GM18499 (cell line): ENCODE measurements around the gene SH3YL1.

Experiments
- ATAC-seq: cut with Tn5 transposase; IDR thresholded peaks from one replicate; pipeline ENCODE4 v1.9.1; 2021; ENCODE audit warnings: moderate number of reproducible peaks; ENCODE audit not compliant: insufficient read depth, unreplicated experiment

SH3YL1 gene

GRCh38 chr2:228518-229278 lies 35.1 kb downstream of the SH3YL1 start:
- ATAC-seq = no peak

GRCh38 chr2:228115-228514 lies 35.7 kb downstream of the SH3YL1 start:
- no peak for ATAC-seq

GRCh38 chr2:223971-224760 lies 39.7 kb downstream of the SH3YL1 start:
- ATAC-seq = no peak

GRCh38 chr2:223451-223850 lies 40.4 kb downstream of the SH3YL1 start:
- no peak for ATAC-seq

GRCh38 chr2:216068-216467 lies 47.8 kb downstream of the SH3YL1 start:
- ATAC-seq = no peak

GRCh38 chr2:213932-214693 lies 49.7 kb downstream of the SH3YL1 start:
- ATAC-seq = no peak

GRCh38 chr2:211486-212184 lies 52.2 kb downstream of the SH3YL1 start:
- no peak for ATAC-seq

GRCh38 chr2:210660-211059 lies 53.2 kb downstream of the SH3YL1 start:
- ATAC-seq = no peak

- no peak for ATAC-seq
These were observed 54.4 kb downstream of the SH3YL1 start for GRCh38 chr2:209470-209869.

- ATAC-seq = no peak
These were observed 55.5 kb downstream of the SH3YL1 start for GRCh38 chr2:208335-208734.

GRCh38 chr2:203984-204383 lies 59.8 kb downstream of the SH3YL1 start:
- no peak for ATAC-seq

GRCh38 chr2:203401-203800 lies 60.4 kb downstream of the SH3YL1 start:
- no peak for ATAC-seq

- ATAC-seq = no peak
These were observed 60.9 kb downstream of the SH3YL1 start for GRCh38 chr2:202945-203344.

GRCh38 chr2:201648-202433 lies 62.0 kb downstream of the SH3YL1 start:
- no peak for ATAC-seq

GRCh38 chr2:199041-199966 lies 64.5 kb downstream of the SH3YL1 start:
- ATAC-seq = no peak

GRCh38 chr2:196406-196805 lies 67.4 kb downstream of the SH3YL1 start:
- ATAC-seq = no peak

GRCh38 chr2:195932-196331 lies 67.9 kb downstream of the SH3YL1 start:
- no peak for ATAC-seq

GRCh38 chr2:193141-193671 lies 70.6 kb downstream of the SH3YL1 start:
- peak; percentile 61 for ATAC-seq
